Stimulated activated CD8-positive, alpha-beta memory T cell treated with anti-CD3 and anti-CD28 coated beads, Interleukin-15, amount 100 ng/mL, for 4 hours (primary cell): ENCODE measurements around the gene PCSK6.

Experiments used
- DNase-seq, 2 donors: peaks; one replicate each; pipeline ENCODE4 v3.0.0-alpha.2; 2020; ENCODE audit warnings: low read depth in 2 of 2

Gene PCSK6

GRCh38 chr15:101522621-101523559 is 33.4 kb upstream of the PCSK6 start:
- DNase-seq, result no peak

GRCh38 chr15:101522091-101522490 is 32.6 kb upstream of the PCSK6 start:
- no peak for DNase-seq

GRCh38 chr15:101521591-101521990 is 32.1 kb upstream of the PCSK6 start:
- DNase-seq, result no peak

- no peak for DNase-seq
These were observed 31.6 kb upstream of the PCSK6 start for GRCh38 chr15:101521069-101521468.

GRCh38 chr15:101520395-101520794 is 30.9 kb upstream of the PCSK6 start:
- DNase-seq, result no peak

- no peak for DNase-seq
These were observed 28.0 kb upstream of the PCSK6 start for GRCh38 chr15:101517504-101517903.

- DNase-seq, result no peak
These were observed 24.8 kb upstream of the PCSK6 start for GRCh38 chr15:101514318-101514717.

GRCh38 chr15:101511717-101512116 is 22.2 kb upstream of the PCSK6 start:
- DNase-seq, result no peak

GRCh38 chr15:101510212-101511197 is 21.0 kb upstream of the PCSK6 start:
- DNase-seq, result no peak

GRCh38 chr15:101509279-101509678 is 19.8 kb upstream of the PCSK6 start:
- DNase-seq, result no peak

- DNase-seq, result no peak
These were observed 17.0 kb upstream of the PCSK6 start for GRCh38 chr15:101506491-101506890.

GRCh38 chr15:101505610-101506337 is 16.3 kb upstream of the PCSK6 start:
- no peak for DNase-seq

GRCh38 chr15:101504866-101505609 is 15.5 kb upstream of the PCSK6 start:
- DNase-seq, result no peak

- no peak for DNase-seq
These were observed 14.9 kb upstream of the PCSK6 start for GRCh38 chr15:101504373-101504772.

GRCh38 chr15:101503296-101503599 is 13.7 kb upstream of the PCSK6 start:
- no peak for DNase-seq

GRCh38 chr15:101502572-101503295 is 13.2 kb upstream of the PCSK6 start:
- no peak for DNase-seq

- peak; percentile 5 to 11 for DNase-seq
These were observed 12.3 kb upstream of the PCSK6 start for GRCh38 chr15:101501703-101502373.

GRCh38 chr15:101500865-101501551 is 11.5 kb upstream of the PCSK6 start:
- no peak for DNase-seq
